DMS153 treated with DMSO at 0.1 percent for 48 hours (cell line): ENCODE results near the gene ATRNL1.
A peak's percentile ranks its signal among the peaks of the same experiment; 100 is the strongest.
"Not testable (repeated sequence)": the region's sequence is repeated elsewhere in the genome, so short reads cannot be mapped to it uniquely, and the experiment has no call there.

Source experiments
- DNase-seq: peaks from one replicate; lab custom pipeline; 2025; ENCODE audit not compliant: unreplicated experiment; lab: John Stamatoyannopoulos, UW

The ATRNL1 gene

DNA sequence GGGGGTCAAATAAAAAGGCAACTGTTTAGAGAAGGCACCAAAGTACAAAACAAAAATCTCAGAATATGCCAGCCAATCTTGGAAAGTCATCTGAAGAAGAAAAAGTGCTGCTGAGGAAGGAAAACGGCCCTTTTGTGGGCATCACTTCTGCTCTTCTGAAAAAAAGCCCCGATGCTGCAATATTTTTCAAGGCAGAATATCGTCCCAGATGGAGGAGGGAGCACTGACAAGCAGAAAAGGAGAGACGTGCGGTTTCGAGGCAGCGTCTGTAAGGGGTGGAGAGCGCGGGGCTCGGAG, 959 bp upstream of the ATRNL1 start:
- no peak for DNase-seq

DNA sequence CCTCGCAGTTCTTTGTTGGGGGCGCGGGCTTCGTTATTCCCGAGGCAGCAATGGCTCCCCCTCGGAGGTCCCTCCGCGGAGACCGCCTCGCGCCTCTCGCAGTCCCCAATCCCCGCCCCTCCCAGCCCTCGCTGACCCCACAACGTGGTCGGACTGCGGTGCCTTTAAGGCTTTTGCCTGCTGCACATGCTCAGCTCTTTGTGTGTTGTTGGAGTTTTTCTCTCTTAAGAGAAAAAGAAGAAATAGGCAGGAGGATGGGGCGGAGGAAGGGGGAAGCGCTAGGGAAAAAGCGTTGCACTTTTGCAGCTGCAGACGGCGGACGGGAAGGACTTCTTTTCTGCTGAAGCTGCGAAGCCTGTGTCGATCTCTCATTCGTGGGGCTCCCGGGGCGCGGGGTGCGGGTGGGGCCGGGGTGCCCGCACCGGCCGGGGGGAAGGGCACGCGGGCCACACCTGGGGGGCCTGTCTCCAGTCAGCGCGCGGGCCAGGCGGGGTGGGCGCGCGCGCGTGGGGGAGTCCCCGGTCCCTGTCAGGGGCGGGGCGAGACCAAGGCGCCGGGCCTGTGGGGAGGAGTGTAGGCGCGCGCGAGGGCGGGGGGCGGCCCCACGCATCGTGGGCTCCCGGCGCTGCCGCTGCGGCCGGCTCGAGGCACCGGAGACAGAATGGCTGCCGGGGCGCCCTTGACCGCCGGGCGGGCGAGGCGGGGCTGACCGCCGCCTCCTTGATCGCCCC, 445 bp upstream of the ATRNL1 start:
- DNase-seq: peak; percentile 6

DNA sequence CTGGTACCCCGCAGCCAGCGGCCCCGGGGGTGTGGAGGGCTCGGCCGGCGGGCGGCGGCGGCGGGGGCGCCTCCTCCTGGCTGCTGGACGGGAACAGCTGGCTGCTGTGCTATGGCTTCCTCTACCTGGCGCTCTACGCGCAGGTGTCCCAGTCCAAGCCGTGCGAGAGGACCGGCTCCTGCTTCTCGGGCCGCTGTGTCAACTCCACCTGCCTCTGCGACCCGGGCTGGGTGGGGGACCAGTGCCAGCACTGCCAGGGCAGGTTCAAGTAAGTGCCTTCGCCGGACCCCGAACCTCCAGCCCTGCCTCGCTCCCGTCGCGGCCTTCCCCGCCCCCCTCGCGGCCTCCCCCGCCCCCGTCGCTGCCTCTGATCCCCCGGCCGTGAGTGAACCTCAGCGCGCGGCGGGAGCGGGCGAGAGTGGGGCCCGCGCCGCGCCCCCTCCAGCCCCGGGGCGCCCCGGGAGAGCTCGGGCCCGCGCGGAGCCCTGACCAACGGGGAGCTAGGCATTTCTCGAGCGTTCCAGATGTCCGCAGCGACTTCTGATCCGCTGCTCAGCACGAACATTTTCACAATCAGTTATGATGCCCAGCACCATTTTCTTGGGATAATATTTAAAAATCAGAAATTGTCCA, 727 bp downstream of the ATRNL1 start:
- DNase-seq: no peak

DNA sequence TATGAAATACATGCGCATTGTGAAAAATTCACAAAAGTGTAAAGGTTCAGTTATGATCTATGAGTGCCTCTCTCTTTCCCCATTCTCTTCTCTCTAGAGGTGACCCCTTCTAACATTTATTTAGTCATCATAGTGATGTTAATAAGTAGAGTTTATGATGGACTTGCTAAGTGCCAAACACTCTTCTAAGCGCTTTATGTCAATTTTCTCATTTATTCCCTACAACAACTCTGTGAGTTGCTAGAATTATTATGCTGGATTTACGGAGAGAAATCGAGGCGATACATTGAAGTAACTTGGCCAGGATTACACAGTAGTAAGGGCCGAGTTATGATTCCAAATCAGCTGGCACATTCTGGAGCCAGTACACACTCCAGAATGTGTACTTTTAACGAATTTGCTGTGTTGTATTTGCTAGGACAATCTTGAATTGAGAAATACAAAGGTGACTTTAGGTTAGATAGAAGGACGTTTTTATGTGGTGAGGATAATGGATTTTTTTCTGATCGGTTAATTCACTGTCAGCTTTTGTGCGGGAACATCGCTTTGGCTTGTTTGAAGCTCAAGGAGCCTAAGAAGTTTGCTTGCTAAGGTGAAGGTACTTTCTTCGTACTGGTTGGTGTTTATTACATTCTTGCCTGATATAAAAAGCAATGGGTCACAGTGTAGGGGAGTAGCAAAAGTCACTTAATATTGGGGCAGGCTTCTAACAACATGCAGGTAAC, 1.4 kb downstream of the ATRNL1 start:
- DNase-seq: no peak

DNA sequence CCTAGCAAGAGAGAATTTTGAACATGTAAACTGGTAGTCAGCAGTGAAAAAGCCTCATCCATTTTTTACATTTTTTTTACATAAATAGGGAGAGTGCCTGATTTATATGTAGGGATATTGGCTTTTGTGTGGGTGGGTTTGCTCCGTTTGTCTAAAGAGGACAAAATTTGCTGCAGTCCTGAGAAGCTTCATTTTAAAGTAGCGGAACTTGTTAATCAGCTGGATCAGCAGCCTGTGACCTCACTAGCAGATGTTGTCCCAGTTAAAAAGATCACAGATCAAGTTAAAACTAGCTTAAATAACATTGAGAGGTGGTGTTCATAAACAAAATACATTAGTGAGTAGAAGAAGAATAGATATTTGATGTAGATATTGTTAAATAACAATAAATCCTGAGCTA, 2.6 kb downstream of the ATRNL1 start:
- DNase-seq: no peak

DNA sequence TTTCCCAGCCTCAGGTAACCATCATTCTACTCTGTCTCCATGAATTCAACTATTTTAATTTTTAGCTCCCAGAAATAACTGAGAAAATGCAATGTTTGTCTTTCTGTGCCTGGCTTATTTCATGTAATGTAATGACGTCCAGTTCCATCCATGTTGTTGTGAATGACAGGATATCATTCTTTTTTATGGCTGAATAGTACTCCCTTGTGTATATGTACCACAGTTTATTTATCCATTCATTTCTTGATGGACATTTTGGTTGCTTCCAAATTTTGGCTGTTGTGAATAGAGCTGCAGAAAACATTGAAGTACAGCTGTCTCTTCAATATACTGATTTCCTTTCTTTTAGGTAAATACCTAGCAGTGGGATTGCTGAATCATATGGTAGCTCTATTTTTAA, 10.5 kb downstream of the ATRNL1 start:
- no peak for DNase-seq

DNA sequence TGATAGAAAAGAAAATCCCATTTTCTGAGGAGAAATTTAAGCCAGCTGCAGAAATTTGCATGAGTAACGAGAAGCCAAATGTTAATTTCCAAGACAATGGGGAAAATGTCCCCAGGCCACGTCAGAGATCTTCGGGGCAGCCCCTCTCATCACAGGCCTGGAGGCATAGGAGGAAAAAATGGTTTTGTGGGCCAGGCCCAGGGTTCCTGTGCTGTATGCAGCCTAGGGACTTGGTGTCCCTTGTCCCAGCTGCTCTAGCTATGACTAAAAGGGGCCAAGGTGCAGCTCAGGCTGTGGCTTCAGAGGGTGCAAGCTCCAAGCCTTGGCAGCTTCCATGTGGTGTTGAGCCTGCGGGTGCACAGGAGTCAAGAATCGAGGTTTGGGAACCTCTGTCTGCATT, 12.2 kb downstream of the ATRNL1 start:
- not testable (repeated sequence) for DNase-seq

DNA sequence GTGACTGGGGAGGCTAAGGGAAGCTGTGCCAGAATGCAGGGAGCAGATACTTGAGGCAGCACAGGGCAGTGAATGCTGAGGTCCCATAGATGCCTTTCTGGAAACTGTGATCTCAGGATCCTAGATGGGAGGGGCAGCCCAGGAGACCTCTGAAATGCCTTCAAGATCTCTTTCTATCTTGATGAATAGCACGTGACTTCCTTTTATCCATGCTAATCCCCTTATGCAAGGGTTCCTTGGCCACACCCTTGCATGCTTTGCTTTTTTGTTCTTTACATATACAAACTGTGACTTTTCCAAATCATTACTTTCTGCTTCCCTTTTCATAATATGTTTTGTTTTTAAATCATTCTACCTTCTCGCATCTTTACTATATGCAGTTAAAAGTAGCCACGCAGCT, 14.7 kb downstream of the ATRNL1 start:
- DNase-seq: no peak

DNA sequence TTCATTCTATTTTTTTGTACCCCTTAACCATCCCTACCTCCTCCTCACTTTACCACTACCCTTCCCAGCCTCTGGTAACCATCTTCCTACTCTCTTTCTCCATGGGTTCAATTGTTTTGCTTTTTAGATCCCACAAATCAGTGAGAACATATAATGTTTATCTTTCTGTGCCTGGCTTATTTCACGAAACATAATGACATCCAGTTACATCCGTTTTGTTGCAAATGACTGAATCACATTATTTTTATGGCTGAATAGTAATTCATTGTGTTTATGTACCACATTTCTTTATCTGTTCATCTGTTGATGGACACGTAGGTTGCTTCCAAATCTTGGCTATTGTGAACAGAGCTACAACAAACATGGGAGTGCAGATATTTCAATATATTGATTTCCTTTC, 24.1 kb downstream of the ATRNL1 start:
- DNase-seq: no peak

DNA sequence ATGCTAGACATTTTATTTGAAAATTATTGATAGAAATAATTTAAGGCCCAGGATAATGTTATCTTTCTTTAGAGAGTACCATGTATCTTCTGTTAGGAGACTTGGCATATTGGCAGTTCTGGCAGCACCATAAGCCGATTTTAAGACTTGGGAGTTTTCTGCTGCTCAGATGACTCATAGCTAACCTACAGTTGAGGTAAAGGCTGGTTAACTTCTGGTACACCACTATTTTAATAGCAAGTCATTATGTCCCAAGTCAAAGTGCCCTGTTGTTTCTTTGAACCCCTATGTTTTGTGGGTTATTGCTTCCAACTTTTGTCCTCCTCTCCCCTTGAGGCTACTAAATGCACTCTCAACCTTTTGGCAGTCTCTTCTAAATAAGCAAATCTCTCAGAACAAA, 25.2 kb downstream of the ATRNL1 start:
- DNase-seq: no peak

DNA sequence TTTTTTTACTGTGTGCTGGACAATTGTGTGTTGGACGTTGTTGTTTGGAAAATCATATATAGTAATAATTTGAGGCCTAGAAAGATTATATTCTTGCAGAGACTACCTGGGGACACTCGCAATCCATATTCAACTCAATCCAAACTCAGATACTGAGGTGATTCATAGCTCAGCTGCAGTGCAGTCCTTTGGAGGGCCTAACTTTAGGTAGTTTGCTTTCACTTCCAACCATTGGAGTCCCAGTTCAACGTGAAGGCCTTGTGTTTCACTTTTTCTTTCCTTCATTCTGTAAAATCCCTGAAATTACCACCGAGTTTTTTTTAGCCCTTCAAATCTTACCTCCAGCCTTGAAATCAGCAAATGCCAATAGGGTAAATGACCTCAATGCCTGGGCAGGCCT, 32.3 kb downstream of the ATRNL1 start:
- DNase-seq: no peak

DNA sequence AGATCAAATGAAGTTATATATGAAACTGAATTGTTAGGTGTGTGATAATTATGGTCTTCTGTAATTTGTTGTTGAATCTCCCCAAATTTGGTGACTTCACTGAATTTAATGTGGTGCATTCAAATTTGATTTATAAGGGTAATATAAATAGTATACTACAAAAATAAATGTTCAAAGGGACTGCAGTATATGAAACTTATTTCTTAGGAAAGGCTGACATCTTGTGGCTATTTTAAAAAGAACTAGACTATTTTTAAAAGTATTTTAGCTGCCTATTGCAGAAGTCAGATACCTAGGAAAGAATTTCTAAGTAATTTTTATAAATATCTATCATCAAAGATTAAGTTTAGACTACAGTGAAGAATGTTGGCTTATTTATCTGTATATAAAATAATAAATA, 36.6 kb downstream of the ATRNL1 start:
- DNase-seq: peak; percentile 23

DNA sequence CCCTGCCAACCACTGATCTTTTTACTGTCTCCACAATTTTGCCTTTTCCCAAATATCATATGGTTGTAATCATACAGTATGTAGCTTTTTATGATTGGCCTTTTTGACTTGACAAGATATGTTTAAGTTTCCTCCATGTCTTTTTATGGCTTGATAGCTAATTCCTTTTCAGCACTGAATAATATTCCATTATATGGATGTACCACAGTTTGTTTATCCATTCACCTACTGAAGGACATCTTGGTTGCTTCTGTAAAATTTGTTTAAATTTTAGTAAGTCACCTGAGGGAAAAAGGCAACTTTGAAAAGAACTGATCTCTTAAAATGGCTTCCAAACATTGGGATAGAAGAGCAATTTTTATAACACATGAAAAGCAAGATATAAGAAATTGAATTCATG, 43.5 kb downstream of the ATRNL1 start:
- no peak for DNase-seq

DNA sequence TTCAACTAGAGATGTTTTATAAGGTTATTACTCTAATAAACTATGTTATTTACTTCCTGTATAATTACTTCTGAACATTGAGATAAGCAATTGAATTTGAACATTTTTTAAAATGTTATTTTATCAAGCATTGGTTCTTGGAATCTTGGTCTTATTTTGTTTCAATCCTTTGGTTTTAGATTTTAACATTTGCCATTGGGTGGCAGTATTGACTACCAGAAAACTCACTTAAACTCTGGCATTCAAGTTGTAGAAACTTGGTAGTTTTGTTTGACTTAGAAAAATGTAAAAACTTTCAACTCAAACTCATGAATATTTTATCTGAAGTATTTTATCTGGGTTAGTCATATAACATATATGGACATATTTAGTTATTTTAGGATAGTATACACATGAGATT, 48.1 kb downstream of the ATRNL1 start:
- no peak for DNase-seq

DNA sequence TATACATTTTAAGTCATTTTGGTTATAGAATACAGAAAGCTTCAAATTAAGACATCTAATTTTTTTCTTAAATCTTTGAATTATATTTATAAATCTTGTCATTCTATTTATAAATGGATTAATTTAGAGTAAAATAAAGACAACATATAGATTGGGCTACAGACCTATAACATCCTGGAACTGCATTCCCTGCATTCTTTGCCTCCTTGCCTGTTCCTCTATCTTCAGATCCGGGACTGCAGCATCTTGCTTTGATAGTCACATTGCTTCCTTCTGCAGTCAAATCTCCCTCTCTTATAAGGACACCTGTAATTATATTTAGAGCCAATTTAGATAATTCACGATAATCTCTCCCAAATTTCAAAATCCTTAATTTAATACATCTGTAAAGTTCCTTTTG, 64.2 kb downstream of the ATRNL1 start:
- no peak for DNase-seq

DNA sequence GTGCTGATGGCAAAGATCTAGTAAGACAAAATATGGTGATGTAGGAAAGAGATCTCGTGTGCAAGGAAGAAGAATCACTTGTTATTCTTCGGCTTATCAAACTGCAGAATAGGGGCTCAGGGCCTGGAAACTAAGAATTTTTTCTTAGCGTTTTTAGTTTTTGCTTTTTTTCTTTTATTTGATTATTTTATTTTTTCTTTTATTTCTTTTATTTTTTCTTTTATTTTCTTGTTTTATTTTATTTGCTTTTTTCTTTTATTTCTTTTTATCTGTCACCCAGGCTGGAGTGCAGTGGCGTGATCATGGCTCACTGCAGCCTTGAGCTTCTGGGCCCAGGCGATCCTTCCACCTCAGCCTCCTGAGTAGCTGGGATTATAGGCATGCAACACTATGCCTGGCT, 70.0 kb downstream of the ATRNL1 start:
- DNase-seq: no peak

DNA sequence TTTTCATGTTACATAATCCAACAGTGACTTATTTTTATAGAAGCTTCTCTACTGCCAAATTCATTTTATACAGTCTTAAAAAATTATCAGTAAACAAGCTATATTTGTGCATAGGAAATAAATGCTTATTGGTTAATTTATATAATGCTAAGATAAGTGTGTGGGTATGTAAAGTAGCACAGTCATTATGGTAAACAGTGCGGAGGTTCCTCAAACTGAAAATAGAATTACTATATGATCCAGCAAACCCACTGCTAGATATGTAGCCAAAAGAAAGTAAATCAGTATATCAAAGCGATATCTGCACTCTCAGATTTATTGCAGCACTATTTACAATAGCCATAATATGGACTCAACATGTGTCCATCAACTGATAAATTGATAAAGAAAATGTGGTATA, 71.1 kb downstream of the ATRNL1 start:
- no peak for DNase-seq

DNA sequence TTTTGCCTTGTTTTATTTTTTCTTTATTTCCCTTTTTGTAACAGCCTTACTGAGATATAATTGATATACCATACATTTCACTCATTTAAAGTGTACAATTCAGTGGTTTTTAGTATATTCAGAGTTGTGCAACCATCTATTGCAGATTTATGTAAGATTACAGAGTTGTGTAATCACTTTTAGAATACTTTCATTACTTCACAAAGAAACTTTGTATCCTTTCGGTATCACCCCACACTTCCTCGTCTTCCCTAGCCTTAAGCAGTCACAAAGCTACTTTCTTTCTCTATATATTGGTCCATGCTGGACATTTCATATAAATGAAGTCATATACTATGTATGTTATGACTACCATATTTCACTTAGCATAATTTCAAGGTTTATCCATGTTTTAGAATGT, 74.6 kb downstream of the ATRNL1 start:
- DNase-seq: no peak

DNA sequence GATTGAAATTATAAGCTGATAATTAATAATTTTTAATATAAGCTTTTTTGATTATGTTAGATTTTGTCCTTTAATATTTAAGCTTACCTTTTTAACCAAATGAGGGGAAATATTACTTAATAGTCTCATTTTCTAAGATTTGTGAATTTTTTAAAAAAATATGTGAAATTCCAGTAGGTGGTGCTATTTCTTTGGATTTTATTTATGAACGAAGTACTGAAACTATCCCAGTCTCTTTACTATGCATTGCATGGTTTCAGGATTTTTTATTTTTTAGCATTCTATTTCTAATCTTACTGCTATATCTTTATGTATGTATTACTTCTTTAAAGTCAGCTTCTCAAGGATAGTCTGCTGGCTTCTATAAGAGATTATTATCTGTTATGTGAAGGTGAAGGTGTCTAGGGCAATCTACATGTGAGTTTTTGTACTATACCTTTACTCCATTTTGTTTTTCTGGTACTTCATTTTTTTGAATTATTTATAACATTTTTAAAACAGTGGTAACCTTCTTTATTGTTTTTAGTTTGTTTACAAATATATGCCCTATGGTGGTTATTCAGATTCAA, 78.3 kb downstream of the ATRNL1 start:
- peak; percentile 7 for DNase-seq

DNA sequence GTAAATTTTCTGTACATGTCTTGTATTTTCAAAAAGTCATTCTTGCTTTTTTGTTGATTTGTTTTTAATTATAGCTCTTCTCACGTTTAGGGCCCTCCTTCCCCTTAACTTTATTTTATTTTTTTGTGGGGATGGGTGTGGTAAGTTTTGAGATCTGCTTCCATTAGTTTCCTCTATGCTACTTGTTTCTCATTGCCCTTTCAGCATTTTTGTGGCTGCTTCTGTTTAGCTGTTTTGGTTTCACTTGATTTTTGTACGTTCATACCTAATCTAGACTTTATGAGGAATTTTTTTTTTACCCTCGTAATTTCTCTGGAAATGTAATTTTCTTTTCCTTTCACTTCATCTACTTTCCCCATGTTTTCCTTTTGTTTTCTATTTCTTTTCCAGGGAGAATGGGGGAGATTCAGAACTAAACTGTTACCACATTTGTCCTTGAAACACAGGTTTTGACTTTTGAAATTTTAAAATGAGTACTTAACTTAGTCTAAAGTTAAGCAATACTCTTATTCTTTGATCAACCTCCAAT, 80.8 kb downstream of the ATRNL1 start:
- no peak for DNase-seq

DNA sequence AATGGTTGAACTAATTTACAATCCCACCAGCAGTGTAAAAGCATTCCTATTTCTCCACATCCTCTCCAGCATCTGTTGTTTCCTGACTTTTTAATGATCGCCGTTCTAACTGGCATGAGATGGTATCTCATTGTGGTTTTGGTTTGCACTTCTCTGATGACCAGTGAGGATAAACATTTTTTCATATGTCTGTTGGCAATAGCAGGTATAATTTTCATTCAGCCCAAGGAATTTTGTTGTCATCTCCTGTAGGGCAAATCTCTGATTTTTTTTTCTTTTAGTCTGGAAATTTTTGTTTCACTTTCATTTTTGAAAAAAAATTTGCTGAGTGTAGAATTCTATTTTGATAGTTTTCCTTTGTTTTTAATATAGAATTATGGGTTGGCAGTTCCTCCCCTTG, 114.1 kb downstream of the ATRNL1 start:
- not testable (repeated sequence) for DNase-seq

DNA sequence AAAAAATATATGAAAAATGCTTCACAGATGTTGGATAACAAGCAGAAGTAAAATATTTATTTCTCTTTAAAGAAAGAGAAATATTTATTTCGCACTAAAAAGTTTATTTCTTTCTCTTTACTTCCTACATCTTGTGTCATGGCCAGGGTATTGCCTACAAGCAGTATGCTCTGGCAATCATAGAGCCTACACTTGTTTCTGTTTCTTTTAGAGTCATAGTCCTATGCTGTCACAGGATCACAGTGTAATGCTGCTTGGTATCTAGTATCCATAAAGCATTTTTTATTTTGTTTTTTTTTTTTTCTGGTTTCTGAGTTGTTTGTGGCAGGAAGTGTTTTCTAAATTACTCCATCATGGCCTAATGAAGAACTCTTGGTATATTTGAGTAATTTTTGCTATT, 116.0 kb downstream of the ATRNL1 start:
- no peak for DNase-seq
